SK-N-SH (cell line): ENCODE measurements around the gene NDEL1. TPM values are rescaled to one million over a fixed set of nuclear protein-coding genes. Genes with fewer than 3 reads are reported as not detected.

ENCODE experiments used
- CTCF ChIA-PET: fragments of 300-600, 350-600 bp; formaldehyde crosslinking; extraction: SDS; loops from one replicate; lab custom pipeline; 2021; lab: Yijun Ruan, JAX
- POLR2A ChIA-PET: fragments of 350-600 bp; sonication (Branson Sonifier 250); formaldehyde crosslinking; extraction: SDS; loops from one replicate; lab custom pipeline; 2020; ENCODE audit warnings: antibody characterized with exemption, inconsistent platforms; lab: Yijun Ruan, JAX
- DNase-seq: peaks from one replicate; pipeline ENCODE4 v3.0.0; 2012
- H2AFZ ChIP-seq: fragments of 200-600 bp; sonication (generic); 2 replicates; pipeline ENCODE4 v1.8.1; 2016; ENCODE audit warnings: antibody characterized with exemption, mild to moderate bottlenecking, low read depth
- H3F3A ChIP-seq: fragments of 200-600 bp; sonication (generic); replicated peaks from 2 replicates; pipeline ENCODE3; 2016; ENCODE audit warnings: antibody characterized with exemption, mild to moderate bottlenecking; ENCODE audit not compliant: insufficient read depth
- H3K27ac ChIP-seq, 2 experiments: fragments of 200-500 bp in 1 of 2; fragments of 200-600 bp in 1 of 2; sonication (Bioruptor generic) in 1 of 2; sonication (generic), shearing (Covaris generic) in 1 of 2; 2 replicates each; pipeline versions ENCODE4 v1.5.1 to v1.6.1; 2014 to 2016; ENCODE audit warnings: low read depth in 2 of 2, inconsistent platforms in 1 of 2, low read length in 1 of 2, mild to moderate bottlenecking in 1 of 2, mixed read lengths in 1 of 2
- H3K27me3 ChIP-seq: fragments of 200-600 bp; sonication (generic), shearing (Covaris generic); 2 replicates; pipeline ENCODE4 v1.6.1; 2016; ENCODE audit warnings: mixed run types; ENCODE audit not compliant: insufficient read depth
- H3K36me3 ChIP-seq, 2 experiments: fragments of 200-500 bp in 1 of 2; fragments of 200-600 bp in 1 of 2; sonication (Bioruptor generic) in 1 of 2; sonication (generic) in 1 of 2; replicated peaks in 1 of 2; 2 replicates each; pipeline versions ENCODE3 to v1.5.1; 2014 to 2016; ENCODE audit warnings: low read length in 1 of 2, mild to moderate bottlenecking in 1 of 2; ENCODE audit not compliant: insufficient read depth in 2 of 2, control insufficient read depth in 1 of 2
- H3K4me1 ChIP-seq, 2 experiments: fragments of 200-500 bp in 1 of 2; fragments of 200-600 bp in 1 of 2; sonication (Bioruptor generic) in 1 of 2; sonication (generic), shearing (Covaris generic) in 1 of 2; 2 replicates each; pipeline versions ENCODE4 v1.5.1 to v1.6.1; 2014 to 2016; ENCODE audit warnings: low read depth in 1 of 2, low read length in 1 of 2, mixed run types in 1 of 2; ENCODE audit not compliant: insufficient read depth in 2 of 2, control insufficient read depth in 1 of 2
- H3K4me2 ChIP-seq: fragments of 200-600 bp; sonication (generic), shearing (Covaris generic); 2 replicates; pipeline ENCODE4 v1.6.1; 2017; ENCODE audit warnings: mixed run types
- H3K4me3 ChIP-seq, 2 experiments: fragments of 200-500 bp in 1 of 2; fragments of 200-600 bp in 1 of 2; sonication (Bioruptor generic) in 1 of 2; sonication (generic), shearing (Covaris generic) in 1 of 2; 2 replicates each; pipeline versions ENCODE4 v1.5.1 to v1.8.1; 2014 to 2016; ENCODE audit warnings: low read depth in 2 of 2, inconsistent platforms in 1 of 2, low read length in 1 of 2, mild to moderate bottlenecking in 1 of 2, mixed read lengths in 1 of 2, moderate library complexity in 1 of 2
- H3K79me2 ChIP-seq: fragments of 200-600 bp; sonication (generic); 2 replicates; pipeline ENCODE4 v1.8.1; 2017; ENCODE audit warnings: mild to moderate bottlenecking; ENCODE audit not compliant: insufficient read depth
- H3K9ac ChIP-seq: fragments of 200-600 bp; sonication (generic); 2 replicates; pipeline ENCODE4 v1.6.1; 2017; ENCODE audit warnings: mixed run types
- H3K9me2 ChIP-seq: fragments of 200-600 bp; sonication (generic); 2 replicates; pipeline ENCODE4 v1.6.1; 2017; ENCODE audit warnings: mixed run types
- H3K9me3 ChIP-seq: fragments of 200-600 bp; sonication (generic); 2 replicates; pipeline ENCODE4 v1.6.1; 2017; ENCODE audit warnings: mixed run types, mild to moderate bottlenecking, moderate library complexity
- H4K20me1 ChIP-seq: fragments of 200-600 bp; sonication (generic); 2 replicates; pipeline ENCODE4 v1.6.1; 2017; ENCODE audit warnings: mild to moderate bottlenecking, mixed run types; ENCODE audit not compliant: insufficient read depth
- CTCF ChIP-seq: fragments of 200-600 bp; sonication (generic); IDR thresholded peaks from 2 replicates; pipeline ENCODE4 v1.6.1; 2017; ENCODE audit warnings: antibody characterized with exemption, mild to moderate bottlenecking, moderate library complexity
- ELF1 ChIP-seq: IDR thresholded peaks from 2 replicates; pipeline ENCODE4 v1.4.0; 2012
- FOSL2 ChIP-seq: IDR thresholded peaks from 2 replicates; pipeline ENCODE4 v1.4.0; 2012; ENCODE audit warnings: low read depth, mild to moderate bottlenecking, moderate library complexity, borderline replicate concordance
- FOXJ3 ChIP-seq: sonication (generic); formaldehyde crosslinking; IDR thresholded peaks from 2 replicates; pipeline ENCODE4 v1.5.1; 2020; ENCODE audit warnings: mild to moderate bottlenecking, missing genetic modification reagents
- FOXM1 ChIP-seq: IDR thresholded peaks from 2 replicates; pipeline ENCODE4 v1.4.0; 2012; ENCODE audit warnings: low read depth, mild to moderate bottlenecking
- GABPA ChIP-seq: IDR thresholded peaks from 2 replicates; pipeline ENCODE4 v1.4.0; 2012; ENCODE audit warnings: low read depth, mild to moderate bottlenecking
- JUND ChIP-seq: IDR thresholded peaks from 2 replicates; pipeline ENCODE4 v1.4.0; 2012
- MEF2A ChIP-seq: IDR thresholded peaks from 2 replicates; pipeline ENCODE4 v1.4.0; 2012; ENCODE audit warnings: low read depth, borderline replicate concordance
- MXI1 ChIP-seq: IDR thresholded peaks from 2 replicates; pipeline ENCODE4 v1.6.1; 2012; ENCODE audit warnings: mild to moderate bottlenecking, low read depth, low read length, improper control_type of control experiment
- NRF1 ChIP-seq: IDR thresholded peaks from 2 replicates; pipeline ENCODE4 v1.6.1; 2012; ENCODE audit warnings: low read depth, mild to moderate bottlenecking, low read length
- POLR2AphosphoS5 ChIP-seq: IDR thresholded peaks from 2 replicates; pipeline ENCODE4 v1.6.1; 2012; ENCODE audit warnings: low read depth, low read length
- RCOR1 ChIP-seq: fragments of 150-350 bp; IDR thresholded peaks from 2 replicates; pipeline ENCODE4 v1.6.1; 2017; ENCODE audit warnings: antibody characterized with exemption, low read length
- REST ChIP-seq: IDR thresholded peaks from 2 replicates; pipeline ENCODE4 v1.6.1; 2012; ENCODE audit warnings: mild to moderate bottlenecking, low read depth, low read length, moderate library complexity
- RFX5 ChIP-seq: IDR thresholded peaks from 2 replicates; pipeline ENCODE4 v1.6.1; 2012; ENCODE audit warnings: mild to moderate bottlenecking, improper control_type of control experiment, low read length
- RXRA ChIP-seq: IDR thresholded peaks from 2 replicates; pipeline ENCODE4 v1.4.0; 2012; ENCODE audit warnings: low read depth, mild to moderate bottlenecking, borderline replicate concordance
- SIN3A ChIP-seq: IDR thresholded peaks from 2 replicates; pipeline ENCODE4 v1.6.1; 2012; ENCODE audit warnings: low read depth, mild to moderate bottlenecking, low read length, moderate library complexity, borderline replicate concordance
- SMC3 ChIP-seq: IDR thresholded peaks from 2 replicates; pipeline ENCODE4 v1.6.1; 2012; ENCODE audit warnings: low read depth, low read length, improper control_type of control experiment
- TCF12 ChIP-seq: IDR thresholded peaks from 2 replicates; pipeline ENCODE4 v1.4.0; 2012
- TEAD4 ChIP-seq: IDR thresholded peaks from 2 replicates; pipeline ENCODE4 v1.4.0; 2012; ENCODE audit warnings: mild to moderate bottlenecking, borderline replicate concordance; ENCODE audit not compliant: insufficient read depth
- WGBS: methylation state at CpG from one replicate; pipeline ENCODE4 v1.1.6; 2017; ENCODE audit warnings: low lambda C conversion rate; 5-methylcytosine and 5-hydroxymethylcytosine counted together
- polyA plus RNA-seq, 3 experiments: library from polyadenylated mRNA; depleted of rRNA; stranded (reverse); fragments of >200 nt; gene quantifications; 2 replicates each; pipeline ENCODE4 v1.2.3, GENCODE V29; 2012

The NDEL1 gene
- polyA plus RNA-seq, 1 of the 3 experiments (the other 2 are of a cell fraction) = 49.5 TPM

DNA sequence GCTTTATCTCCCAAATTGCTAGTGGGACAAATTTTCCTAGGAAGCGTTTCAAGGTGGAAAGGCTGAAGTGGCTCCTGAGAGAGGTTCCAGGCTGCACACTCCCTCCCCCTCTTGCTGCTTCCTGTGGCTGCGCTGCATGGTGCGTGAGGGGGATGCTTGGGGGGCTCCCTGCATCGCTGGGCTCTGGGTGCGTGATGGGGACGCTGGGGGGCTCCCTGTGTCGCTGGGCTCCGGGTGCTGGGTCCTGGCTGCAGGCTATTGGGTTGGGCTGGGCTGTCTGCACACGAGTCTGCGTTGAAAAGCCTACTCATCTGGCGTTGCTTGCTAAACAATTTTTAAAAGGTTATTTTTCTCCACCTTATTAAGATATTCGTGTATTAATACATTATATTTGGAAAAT is 30.1 kb downstream of the NDEL1 start:
- 94% methylated on average over 9 of the region's 12 CpGs for WGBS
- CTCF ChIA-PET = no interaction called here
- TF ChIP-seq NRF1 (no peak), FOSL2 (no peak), ELF1 (no peak), RFX5 (no peak), FOXJ3 (CRISPR knock-in tag) (no peak), GABPA (no peak), REST (no peak), RXRA (no peak), POLR2AphosphoS5 (no peak), FOXM1 (no peak), TCF12 (no peak), CTCF (no peak), SMC3 (no peak), RCOR1 (no peak), SIN3A (no peak), MEF2A (no peak), JUND (no peak), MXI1 (no peak), TEAD4 (no peak)
- TF ChIP-seq, all 33 proteins: peak for 0
- no peak overlapping the region for H3K9ac ChIP-seq
- no peaks in the 10 kb centered on the region for H3K9me2 ChIP-seq
- H3K4me2 ChIP-seq = no peak overlapping the region
- no peaks in the 10 kb centered on the region; a peak in 2 of 4 replicates for H3K4me1 ChIP-seq
- POLR2A ChIA-PET = no interaction called here
- H2AFZ ChIP-seq = no peak overlapping the region
- H3K4me3 ChIP-seq = no peak overlapping the region
- peaks cover 60% of the 10 kb centered on the region for H3K79me2 ChIP-seq
- peaks cover 59% of the 10 kb centered on the region for H4K20me1 ChIP-seq
- H3K36me3 ChIP-seq = peaks cover 31 to 58% of the 10 kb centered on the region in 2 experiments
- no peak overlapping the region for H3K27ac ChIP-seq
- peaks cover 3% of the 10 kb centered on the region for H3F3A ChIP-seq
- no peaks in the 10 kb centered on the region for H3K27me3 ChIP-seq
- DNase-seq = no peak
- no peaks in the 10 kb centered on the region for H3K9me3 ChIP-seq
